IPS-18c (cell line): ENCODE results near the gene CHKA.

ENCODE experiments used
- H3K4me3 ChIP-seq: 2 replicates; pipeline ENCODE4 v1.7.0; 2013; ENCODE audit warnings: low read depth, mild to moderate bottlenecking, low read length, moderate library complexity; ENCODE audit not compliant: insufficient read depth
- H3K9me3 ChIP-seq: one replicate; pipeline ENCODE4 v1.6.1; 2013; ENCODE audit warnings: mild to moderate bottlenecking, low read length, moderate library complexity; ENCODE audit not compliant: control insufficient read depth, insufficient read depth

Gene CHKA

GRCh38 chr11:68127714-68128681 is 6.8 kb upstream of the CHKA start:
- Histone ChIP-seq H3K4me3 (peak overlapping the region; percentile 34; the same call in 1 of the 2 replicates), H3K9me3 (peaks cover 8% of the 10 kb centered on the region)

- H3K9me3 ChIP-seq: peaks cover 4% of the 10 kb centered on the region
- H3K4me3 ChIP-seq: no peak overlapping the region
Observed at GRCh38 chr11:68125164-68125563, 4.0 kb upstream of the CHKA start.

GRCh38 chr11:68122936-68123539 is 1.9 kb upstream of the CHKA start:
- Histone ChIP-seq H3K9me3 (no peaks in the 10 kb centered on the region), H3K4me3 (no peak overlapping the region)

GRCh38 chr11:68120273-68121066 is 718 bp downstream of the CHKA start:
- Histone ChIP-seq H3K9me3 (no peaks in the 10 kb centered on the region), H3K4me3 (peak overlapping the region; percentile 68)

- no peaks in the 10 kb centered on the region for H3K9me3 ChIP-seq
- H3K4me3 ChIP-seq: peak overlapping the region; percentile 31
Observed at GRCh38 chr11:68118706-68119448, 2.3 kb downstream of the CHKA start.

- Histone ChIP-seq H3K9me3 (no peaks in the 10 kb centered on the region), H3K4me3 (no peak overlapping the region)
Observed at GRCh38 chr11:68117853-68118470, 3.2 kb downstream of the CHKA start.

- H3K4me3 ChIP-seq: no peak overlapping the region
- H3K9me3 ChIP-seq: no peaks in the 10 kb centered on the region
Observed at GRCh38 chr11:68116974-68117373, 4.2 kb downstream of the CHKA start.

- no peaks in the 10 kb centered on the region for H3K9me3 ChIP-seq
- no peak overlapping the region for H3K4me3 ChIP-seq
Observed at GRCh38 chr11:68116126-68116525, 5.1 kb downstream of the CHKA start.

GRCh38 chr11:68115285-68115684 is 5.9 kb downstream of the CHKA start:
- no peak overlapping the region for H3K4me3 ChIP-seq

GRCh38 chr11:68113986-68114385 is 7.2 kb downstream of the CHKA start:
- Histone ChIP-seq H3K4me3 (no peak overlapping the region), H3K9me3 (no peaks in the 10 kb centered on the region)

More at GRCh38 chr11:68115285-68115684, 5.9 kb downstream of the CHKA start:
- no peaks in the 10 kb centered on the region for H3K9me3 ChIP-seq

GRCh38 chr11:68107689-68108088 is 13.5 kb downstream of the CHKA start:
- Histone ChIP-seq H3K4me3 (no peak overlapping the region), H3K9me3 (peaks cover 2% of the 10 kb centered on the region)

GRCh38 chr11:68106165-68106940 is 14.8 kb downstream of the CHKA start:
- H3K9me3 ChIP-seq: peaks cover 2% of the 10 kb centered on the region
- no peak overlapping the region for H3K4me3 ChIP-seq

GRCh38 chr11:68099474-68100405 is 21.4 kb downstream of the CHKA start:
- no peak overlapping the region for H3K4me3 ChIP-seq
- H3K9me3 ChIP-seq: peaks cover 2% of the 10 kb centered on the region

- Histone ChIP-seq H3K4me3 (no peak overlapping the region), H3K9me3 (peaks cover 2% of the 10 kb centered on the region)
Observed at GRCh38 chr11:68099057-68099456, 22.1 kb downstream of the CHKA start.

GRCh38 chr11:68096962-68097361 is 24.2 kb downstream of the CHKA start:
- no peaks in the 10 kb centered on the region for H3K9me3 ChIP-seq
- no peak overlapping the region for H3K4me3 ChIP-seq
